ENCODE data around the gene FOXP1.

FOXP1 gene

DNA sequence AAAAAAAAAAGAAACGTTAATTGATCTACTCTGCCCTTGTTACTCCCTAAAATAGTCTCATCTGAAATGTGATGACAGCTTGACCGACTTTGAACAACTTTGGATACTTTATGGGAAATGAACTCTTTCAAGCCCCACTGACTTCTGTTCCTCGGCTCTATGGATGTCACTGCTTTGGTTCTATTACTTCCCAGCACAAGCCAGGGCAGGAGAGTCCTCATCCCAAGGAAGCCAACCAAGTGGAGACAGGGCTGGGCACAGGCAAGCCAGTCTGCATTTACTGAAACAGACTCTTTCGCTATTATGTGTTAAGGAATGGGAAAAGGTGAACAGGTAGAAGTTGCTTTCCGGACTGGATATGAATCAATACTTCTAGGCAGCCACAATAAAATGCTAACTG, 444.0 kb downstream of the FOXP1 start:
- H3K4me1 ChIP-seq (ENCODE audit: control insufficient read depth, insufficient read depth, low read length) = peaks cover 25% of the 10 kb centered on the region
- H3K27ac ChIP-seq (ENCODE audit: low read depth, low read length) = no peak overlapping the region
- H3K27me3 ChIP-seq (ENCODE audit: control insufficient read depth, insufficient read depth, low read length) = no peaks in the 10 kb centered on the region

DNA sequence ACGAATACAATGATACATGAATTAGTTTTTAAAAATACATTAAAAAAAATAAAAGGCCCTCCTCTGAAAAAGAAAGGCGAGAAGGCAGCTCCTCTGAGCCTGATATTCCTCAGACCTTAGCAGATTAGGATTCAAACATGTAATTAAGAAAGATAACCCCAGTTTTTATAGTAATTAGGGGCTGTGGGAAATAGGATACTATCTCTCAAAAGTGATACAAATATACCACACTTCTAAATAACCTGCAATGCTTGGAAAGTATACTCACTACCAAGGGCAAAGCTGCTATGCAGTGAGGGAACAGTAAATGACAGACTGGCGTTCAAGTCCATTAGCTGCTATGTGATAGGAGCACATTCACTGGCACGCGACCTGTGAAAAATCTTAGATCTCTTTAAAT, 445.1 kb downstream of the FOXP1 start:
- no peaks in the 10 kb centered on the region for H3K9me3 ChIP-seq (ENCODE audit: control insufficient read depth, insufficient read depth, low read length)
- H3K27ac ChIP-seq (ENCODE audit: low read depth, low read length) = no peak overlapping the region
- H3K36me3 ChIP-seq (ENCODE audit: control insufficient read depth, insufficient read depth, low read length) = no peaks in the 10 kb centered on the region
- H3K4me3 ChIP-seq (ENCODE audit: low read depth, low read length) = no peak overlapping the region
- H3K9ac ChIP-seq (ENCODE audit: low read depth, low read length) = no peak overlapping the region
- H3K4me1 ChIP-seq (ENCODE audit: control insufficient read depth, insufficient read depth, low read length) = peaks cover 36% of the 10 kb centered on the region
- H3K27me3 ChIP-seq (ENCODE audit: control insufficient read depth, insufficient read depth, low read length) = no peaks in the 10 kb centered on the region

More for the DNA sequence above, 444.0 kb downstream of the FOXP1 start:
- H3K4me3 ChIP-seq (ENCODE audit: low read depth, low read length) = no peak overlapping the region
- H3K9me3 ChIP-seq (ENCODE audit: control insufficient read depth, insufficient read depth, low read length) = no peaks in the 10 kb centered on the region
- H3K36me3 ChIP-seq (ENCODE audit: control insufficient read depth, insufficient read depth, low read length) = no peaks in the 10 kb centered on the region
- H3K9ac ChIP-seq (ENCODE audit: low read depth, low read length) = no peak overlapping the region

DNA sequence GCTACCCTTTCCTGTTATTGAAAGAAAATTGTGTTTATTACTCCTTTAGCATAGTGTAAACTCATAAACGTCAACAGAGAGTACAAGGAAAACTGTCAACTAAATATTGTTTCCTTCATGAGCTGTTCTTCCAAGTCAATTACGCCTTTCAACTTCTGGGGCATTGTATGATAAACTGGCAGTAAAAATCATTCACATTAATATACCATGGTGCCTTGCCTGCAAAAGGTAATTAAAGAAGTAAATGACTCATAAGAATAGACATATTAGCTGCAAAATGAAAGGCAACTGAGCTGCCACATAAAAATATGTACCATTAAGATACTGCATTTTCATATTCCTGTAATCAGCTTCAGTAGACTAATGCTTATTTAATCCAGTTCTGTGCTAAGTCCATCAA, 447.3 kb downstream of the FOXP1 start:
- H3K27ac ChIP-seq (ENCODE audit: low read depth, low read length) = no peak overlapping the region
- H3K9ac ChIP-seq (ENCODE audit: low read depth, low read length) = no peak overlapping the region
- no peaks in the 10 kb centered on the region for H3K27me3 ChIP-seq (ENCODE audit: control insufficient read depth, insufficient read depth, low read length)
- H3K36me3 ChIP-seq (ENCODE audit: control insufficient read depth, insufficient read depth, low read length) = no peaks in the 10 kb centered on the region
- peaks cover 50% of the 10 kb centered on the region for H3K4me1 ChIP-seq (ENCODE audit: control insufficient read depth, insufficient read depth, low read length)
- H3K4me3 ChIP-seq (ENCODE audit: low read depth, low read length) = no peak overlapping the region
- H3K9me3 ChIP-seq (ENCODE audit: control insufficient read depth, insufficient read depth, low read length) = no peaks in the 10 kb centered on the region

DNA sequence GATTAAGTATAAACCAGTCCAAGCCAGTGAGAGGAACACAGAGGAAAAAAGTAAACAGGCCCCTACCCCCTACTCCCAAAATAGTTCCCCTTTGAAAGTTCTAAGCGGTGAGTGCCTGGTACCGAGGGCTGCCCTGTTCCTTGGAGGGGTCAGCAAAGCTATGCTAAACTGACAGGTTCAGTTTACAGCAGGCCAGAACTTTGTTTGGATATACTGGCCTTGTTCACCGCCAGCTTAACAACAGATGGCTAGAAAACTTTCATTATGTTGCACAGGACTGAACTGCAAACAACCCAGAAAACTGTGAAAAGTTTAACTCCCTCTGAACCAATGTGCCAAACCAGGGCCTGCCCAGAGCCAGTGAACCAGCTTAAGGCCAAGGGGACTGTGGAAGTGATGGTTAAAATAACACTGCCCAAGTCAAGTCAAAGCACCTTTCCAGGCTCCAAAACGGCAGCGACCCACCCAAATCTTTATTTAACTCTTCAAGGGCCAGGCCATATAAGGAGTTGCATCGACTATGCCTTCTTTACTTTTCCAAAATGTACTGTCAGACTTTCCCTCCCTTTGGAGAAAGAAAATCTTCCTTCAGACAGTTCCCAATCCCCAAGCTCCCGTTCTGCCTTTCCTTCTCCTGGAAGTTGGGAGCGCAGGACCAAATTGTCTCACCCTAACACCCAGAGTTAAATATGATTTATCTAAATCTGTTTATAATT, 448.0 kb downstream of the FOXP1 start:
- H3K4me1 ChIP-seq (ENCODE audit: control insufficient read depth, insufficient read depth, low read length) = peaks cover 58% of the 10 kb centered on the region
- H3K36me3 ChIP-seq (ENCODE audit: control insufficient read depth, insufficient read depth, low read length) = no peaks in the 10 kb centered on the region
- no peak overlapping the region for H3K9ac ChIP-seq (ENCODE audit: low read depth, low read length)
- no peaks in the 10 kb centered on the region for H3K9me3 ChIP-seq (ENCODE audit: control insufficient read depth, insufficient read depth, low read length)
- H3K27me3 ChIP-seq (ENCODE audit: control insufficient read depth, insufficient read depth, low read length) = no peaks in the 10 kb centered on the region
- no peak overlapping the region for H3K4me3 ChIP-seq (ENCODE audit: low read depth, low read length)
- peak overlapping the region; percentile 56 for H3K27ac ChIP-seq (ENCODE audit: low read depth, low read length)

GRCh38 chr3:71134521-71134920, 449.0 kb downstream of the FOXP1 start:
- Histone ChIP-seq H3K27ac (ENCODE audit: low read depth, low read length) (no peak overlapping the region), H3K9me3 (ENCODE audit: control insufficient read depth, insufficient read depth, low read length) (no peaks in the 10 kb centered on the region), H3K4me1 (ENCODE audit: control insufficient read depth, insufficient read depth, low read length) (peaks cover 68% of the 10 kb centered on the region)

GRCh38 chr3:71133865-71134264, 449.7 kb downstream of the FOXP1 start:
- H3K27ac ChIP-seq (ENCODE audit: low read depth, low read length) = peak overlapping the region; percentile 2
- H3K9me3 ChIP-seq (ENCODE audit: control insufficient read depth, insufficient read depth, low read length) = no peaks in the 10 kb centered on the region
- H3K36me3 ChIP-seq (ENCODE audit: control insufficient read depth, insufficient read depth, low read length) = no peaks in the 10 kb centered on the region
- H3K4me1 ChIP-seq (ENCODE audit: control insufficient read depth, insufficient read depth, low read length) = peaks cover 74% of the 10 kb centered on the region
- no peak overlapping the region for H3K4me3 ChIP-seq (ENCODE audit: low read depth, low read length)
- no peaks in the 10 kb centered on the region for H3K27me3 ChIP-seq (ENCODE audit: control insufficient read depth, insufficient read depth, low read length)
- no peak overlapping the region for H3K9ac ChIP-seq (ENCODE audit: low read depth, low read length)

More at GRCh38 chr3:71134521-71134920, 449.0 kb downstream of the FOXP1 start:
- no peaks in the 10 kb centered on the region for H3K36me3 ChIP-seq (ENCODE audit: control insufficient read depth, insufficient read depth, low read length)
- H3K9ac ChIP-seq (ENCODE audit: low read depth, low read length) = no peak overlapping the region
- H3K4me3 ChIP-seq (ENCODE audit: low read depth, low read length) = no peak overlapping the region
- H3K27me3 ChIP-seq (ENCODE audit: control insufficient read depth, insufficient read depth, low read length) = no peaks in the 10 kb centered on the region

DNA sequence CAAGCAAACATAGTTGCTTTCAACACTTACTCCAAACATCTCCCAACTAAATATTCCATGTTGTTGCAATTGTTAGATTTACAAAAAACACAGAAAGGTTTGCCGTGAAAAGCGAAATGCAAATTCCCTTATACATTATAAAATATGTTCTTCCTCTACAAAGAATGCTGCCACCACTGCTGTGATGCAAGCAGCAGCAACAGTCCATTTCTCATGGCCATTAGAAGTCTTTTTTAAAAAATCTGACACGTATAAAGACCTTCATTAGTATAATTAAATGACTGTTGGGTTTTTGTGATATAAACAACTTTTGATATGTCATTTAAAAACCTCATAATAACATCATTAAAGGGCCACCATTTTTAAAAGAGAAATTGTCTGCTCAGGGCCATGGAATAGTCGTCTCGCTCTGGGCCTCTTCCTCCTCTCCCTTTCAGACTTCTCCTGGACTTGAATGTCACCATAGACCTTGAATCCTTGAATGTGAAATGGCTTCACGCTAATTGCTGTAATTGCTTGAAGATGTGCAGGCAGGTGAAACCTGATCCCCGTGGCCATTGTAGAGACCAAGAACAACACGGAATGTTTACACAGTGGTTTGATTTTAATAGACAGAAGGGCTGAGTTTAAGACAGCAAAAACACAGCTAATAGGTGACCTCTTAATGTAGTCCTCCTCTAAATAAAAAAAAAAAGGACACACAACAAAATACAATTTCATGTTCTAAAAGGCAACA, 450.4 kb downstream of the FOXP1 start:
- Histone ChIP-seq H3K4me1 (ENCODE audit: control insufficient read depth, insufficient read depth, low read length) (peaks cover 81% of the 10 kb centered on the region), H3K4me3 (ENCODE audit: low read depth, low read length) (no peak overlapping the region), H3K27me3 (ENCODE audit: control insufficient read depth, insufficient read depth, low read length) (no peaks in the 10 kb centered on the region), H3K9me3 (ENCODE audit: control insufficient read depth, insufficient read depth, low read length) (no peaks in the 10 kb centered on the region), H3K9ac (ENCODE audit: low read depth, low read length) (no peak overlapping the region), H3K27ac (ENCODE audit: low read depth, low read length) (no peak overlapping the region), H3K36me3 (ENCODE audit: control insufficient read depth, insufficient read depth, low read length) (no peaks in the 10 kb centered on the region)

DNA sequence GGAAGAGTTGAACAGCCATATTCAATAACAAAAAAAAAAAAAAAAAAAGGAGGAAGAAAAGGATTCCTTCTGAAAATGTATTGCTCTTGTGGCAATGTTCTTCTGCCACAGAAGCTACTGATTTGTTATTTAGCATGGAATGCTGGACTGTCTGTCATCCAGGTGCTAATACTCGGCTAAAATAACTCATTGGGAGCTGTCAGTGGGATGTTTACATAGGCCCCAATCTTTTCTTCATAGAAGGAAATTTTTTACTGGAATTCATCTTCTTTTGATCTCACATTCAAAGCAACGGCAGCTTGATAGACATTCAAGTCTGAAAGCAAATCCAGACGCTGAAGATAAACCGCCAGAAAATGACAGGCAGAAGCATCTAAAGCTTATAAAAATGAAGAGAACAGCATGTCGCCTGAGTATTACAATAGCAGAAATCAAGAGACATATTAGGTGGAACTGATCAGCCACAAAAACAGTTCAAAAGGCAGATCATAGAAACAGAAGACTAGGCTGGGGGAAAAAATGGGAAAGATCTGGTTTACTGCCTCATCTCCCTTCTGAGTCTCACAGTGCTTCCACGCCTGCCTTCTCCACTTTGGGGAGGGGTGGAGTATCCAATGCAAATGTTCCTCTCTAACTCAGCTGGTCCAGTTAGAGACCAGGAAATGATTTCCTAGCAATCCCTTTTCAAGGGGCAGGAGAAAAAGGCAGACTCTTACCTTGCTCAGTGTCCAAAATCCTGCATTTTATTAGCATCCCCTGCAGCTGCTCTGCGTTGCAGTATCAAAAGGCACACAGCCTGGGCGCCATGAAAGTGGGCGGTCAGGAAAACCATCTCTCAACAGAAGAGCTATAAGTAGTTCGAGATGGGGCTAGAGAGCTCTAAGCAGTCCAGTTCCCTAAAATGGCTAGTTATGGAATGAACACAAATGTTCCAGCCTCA, 451.9 kb downstream of the FOXP1 start:
- Histone ChIP-seq H3K4me1 (ENCODE audit: control insufficient read depth, insufficient read depth, low read length) (peaks cover 88% of the 10 kb centered on the region), H3K9me3 (ENCODE audit: control insufficient read depth, insufficient read depth, low read length) (no peaks in the 10 kb centered on the region), H3K27me3 (ENCODE audit: control insufficient read depth, insufficient read depth, low read length) (no peaks in the 10 kb centered on the region), H3K36me3 (ENCODE audit: control insufficient read depth, insufficient read depth, low read length) (no peaks in the 10 kb centered on the region), H3K9ac (ENCODE audit: low read depth, low read length) (no peak overlapping the region), H3K4me3 (ENCODE audit: low read depth, low read length) (no peak overlapping the region), H3K27ac (ENCODE audit: low read depth, low read length) (peak overlapping the region; percentile 89)

DNA sequence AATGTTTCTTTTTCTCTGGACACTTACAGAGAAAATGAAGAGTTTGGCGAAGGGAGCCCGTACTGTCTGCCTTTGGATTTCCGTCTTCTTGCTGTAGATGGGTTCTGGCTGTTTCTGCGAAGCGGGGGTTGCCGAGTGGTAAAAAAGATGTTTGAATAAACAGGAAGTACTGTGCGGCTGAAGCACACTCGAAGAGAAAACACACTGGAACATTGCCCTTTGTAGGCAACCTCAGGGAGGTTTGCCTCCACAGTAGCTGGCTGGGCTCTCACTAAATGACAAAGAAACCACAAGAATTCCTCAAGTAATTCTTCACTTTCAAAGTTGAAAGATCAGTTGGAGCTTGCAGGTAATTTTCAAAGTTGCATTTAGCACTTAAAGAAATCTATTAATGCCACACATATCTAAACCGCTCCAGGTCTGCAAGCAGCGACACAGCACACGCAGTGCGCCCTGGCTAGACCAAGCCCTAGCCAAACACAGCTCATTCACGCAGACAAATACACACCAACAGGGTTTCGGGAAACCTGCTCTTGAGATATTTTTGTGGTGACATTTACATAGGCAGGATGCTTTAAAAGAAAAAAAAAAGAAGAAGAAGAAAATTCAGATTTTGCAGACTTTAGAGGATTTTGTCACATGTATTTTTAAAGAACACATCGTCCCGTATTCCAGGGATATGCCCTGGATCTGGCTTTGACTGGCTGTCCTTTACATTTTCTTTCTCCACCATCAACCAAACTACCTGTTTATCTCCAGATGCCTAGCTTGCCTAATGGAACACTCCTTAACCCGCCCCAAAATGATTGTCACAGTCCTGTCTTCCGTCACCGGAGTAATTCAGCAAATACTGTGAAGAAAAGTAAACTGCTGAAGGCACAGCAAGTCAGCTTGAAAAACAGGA, 452.8 kb downstream of the FOXP1 start:
- H3K27me3 ChIP-seq (ENCODE audit: control insufficient read depth, insufficient read depth, low read length) = no peaks in the 10 kb centered on the region
- H3K36me3 ChIP-seq (ENCODE audit: control insufficient read depth, insufficient read depth, low read length) = no peaks in the 10 kb centered on the region
- H3K4me1 ChIP-seq (ENCODE audit: control insufficient read depth, insufficient read depth, low read length) = peaks cover 85% of the 10 kb centered on the region
- H3K27ac ChIP-seq (ENCODE audit: low read depth, low read length) = peak overlapping the region; percentile 89
- H3K9me3 ChIP-seq (ENCODE audit: control insufficient read depth, insufficient read depth, low read length) = no peaks in the 10 kb centered on the region
- peak overlapping the region; percentile 44 for H3K4me3 ChIP-seq (ENCODE audit: low read depth, low read length)
- peak overlapping the region; percentile 32 for H3K9ac ChIP-seq (ENCODE audit: low read depth, low read length)
